ENCODE data around the gene AOX1.

AOX1 gene

DNA sequence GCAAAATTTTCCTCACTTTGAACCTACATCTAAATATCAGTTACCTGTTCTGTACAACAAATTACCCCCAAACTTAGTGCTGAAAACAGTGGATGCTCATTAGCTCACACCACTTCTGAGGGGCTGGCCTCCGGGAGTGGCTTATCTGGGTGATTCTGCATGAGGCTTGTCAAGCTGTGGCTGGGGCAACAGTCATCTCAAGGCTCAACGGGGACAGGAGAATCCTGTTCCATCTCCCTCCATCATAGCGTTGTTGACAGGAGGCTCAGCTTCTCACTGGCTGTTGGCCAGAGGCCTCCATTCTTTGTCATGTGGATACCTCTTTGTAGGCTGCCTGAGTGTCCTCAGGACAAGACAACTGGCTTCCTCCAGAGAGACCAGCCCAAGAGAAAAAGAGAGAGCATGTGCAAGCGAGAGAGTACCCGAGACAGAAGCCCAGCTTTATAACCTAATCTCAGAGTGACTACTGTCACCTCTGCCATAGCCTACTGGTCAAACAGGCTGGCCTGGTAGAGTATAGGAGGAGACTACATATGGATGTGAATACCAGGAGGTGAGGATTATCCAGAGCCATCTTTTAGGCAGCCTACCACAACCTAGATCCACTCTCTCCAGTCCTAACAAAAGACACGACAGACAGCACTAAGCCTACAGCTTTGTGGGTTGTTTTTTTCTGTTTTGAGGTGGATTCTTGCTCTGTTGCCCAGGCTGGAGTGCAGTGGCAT is 79.1 kb downstream of the AOX1 start:
- H3K4me3 ChIP-seq (ENCODE audit: low read length): no peak overlapping the region
- no peak for DNase-seq (ENCODE audit: low read depth)
- TF ChIP-seq CTCF (IDR thresholded peaks at IDR 0.05; ENCODE audit: insufficient read depth, low read depth, low read length, missing control alignments): no peak

DNA sequence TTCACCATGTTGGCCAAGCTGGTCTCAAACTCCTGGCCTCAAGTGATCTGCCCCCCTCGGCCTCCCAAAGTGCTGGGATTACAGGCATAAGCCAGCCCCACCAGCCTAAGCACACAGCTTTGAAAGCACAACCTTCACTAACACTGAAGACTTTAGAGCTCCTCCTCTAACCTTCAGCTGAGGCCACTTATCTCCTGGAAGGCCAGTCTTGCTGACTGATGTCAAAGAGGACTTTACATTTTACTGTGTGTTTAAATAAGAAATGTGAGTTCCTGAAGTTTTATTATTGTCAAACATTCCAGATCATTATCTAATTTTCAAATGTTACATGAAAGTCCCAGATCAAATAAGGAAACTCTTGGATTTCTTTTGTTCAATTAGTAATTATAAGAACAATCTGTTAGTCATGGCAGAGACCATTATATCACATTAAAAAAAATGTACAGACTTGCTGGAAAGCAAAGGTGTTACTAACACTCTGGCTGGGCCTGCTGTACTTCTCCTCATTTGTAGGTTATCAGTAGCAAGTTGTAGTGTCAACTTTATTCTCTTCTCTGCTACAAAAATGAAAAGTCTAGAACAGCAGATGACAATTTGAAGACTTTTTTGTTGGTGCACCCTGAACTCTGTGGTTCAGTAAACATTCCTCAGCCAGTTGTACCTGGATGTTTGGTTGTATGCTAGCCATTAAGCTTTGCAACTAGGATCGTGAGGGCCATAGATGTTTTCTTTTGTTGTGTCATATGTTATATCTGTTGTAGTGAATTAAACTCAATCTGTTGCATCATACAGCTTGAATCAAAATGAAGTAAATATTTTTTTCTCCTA is 80.0 kb downstream of the AOX1 start:
- TF ChIP-seq CTCF (IDR thresholded peaks at IDR 0.05; ENCODE audit: insufficient read depth, low read depth, low read length, missing control alignments): no peak
- DNase-seq (ENCODE audit: low read depth): peak; percentile 18
- H3K4me3 ChIP-seq (ENCODE audit: low read length): no peak overlapping the region

DNA sequence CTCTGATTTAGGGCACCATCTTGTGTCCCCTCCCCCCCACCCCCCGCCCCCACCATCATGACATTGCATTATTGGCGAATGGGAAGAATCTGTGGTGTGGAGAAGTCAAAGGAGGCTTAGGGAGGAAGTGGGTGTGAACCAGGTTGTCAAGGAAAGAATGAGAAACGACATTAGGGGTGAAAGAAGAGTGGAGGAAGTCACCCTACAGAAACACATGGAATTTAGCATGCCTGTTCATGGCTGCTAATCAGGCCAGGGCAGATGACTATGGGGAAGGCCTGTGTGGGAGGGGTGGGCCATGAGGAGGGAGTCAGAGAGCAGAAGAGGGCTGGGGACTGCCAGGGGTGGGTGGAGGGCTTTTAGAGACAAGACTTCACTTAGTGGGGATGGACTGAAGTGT is 81.6 kb downstream of the AOX1 start:
- TF ChIP-seq CTCF (IDR thresholded peaks at IDR 0.05; ENCODE audit: insufficient read depth, low read depth, low read length, missing control alignments): no peak
- DNase-seq (ENCODE audit: low read depth): no peak
- H3K4me3 ChIP-seq (ENCODE audit: low read length): no peak overlapping the region

DNA sequence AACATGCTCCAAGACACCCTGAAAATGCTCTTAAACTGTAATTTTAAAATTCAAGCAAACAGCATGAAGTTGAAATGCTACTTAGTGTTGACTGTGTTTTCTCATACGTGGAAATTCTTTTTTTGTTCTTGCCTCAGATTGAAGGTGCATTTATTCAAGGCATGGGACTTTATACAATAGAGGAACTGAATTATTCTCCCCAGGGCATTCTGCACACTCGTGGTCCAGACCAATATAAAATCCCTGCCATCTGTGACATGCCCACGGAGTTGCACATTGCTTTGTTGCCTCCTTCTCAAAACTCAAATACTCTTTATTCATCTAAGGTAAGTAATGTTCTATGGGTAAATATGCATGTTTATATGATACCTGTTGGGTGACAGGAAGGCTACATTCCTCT is 82.7 kb downstream of the AOX1 start:
- H3K4me3 ChIP-seq (ENCODE audit: low read length): no peak overlapping the region
- DNase-seq (ENCODE audit: low read depth): no peak
- no peak for TF ChIP-seq CTCF (IDR thresholded peaks at IDR 0.05; ENCODE audit: insufficient read depth, low read depth, low read length, missing control alignments)

GRCh38 chr2:200669308-200669707 is 83.5 kb downstream of the AOX1 start:
- no peak overlapping the region for H3K4me3 ChIP-seq (ENCODE audit: low read length)
- DNase-seq (ENCODE audit: low read depth): no peak
- TF ChIP-seq CTCF (IDR thresholded peaks at IDR 0.05; ENCODE audit: insufficient read depth, low read depth, low read length, missing control alignments): no peak

GRCh38 chr2:200670313-200670712 is 84.5 kb downstream of the AOX1 start:
- no peak for DNase-seq (ENCODE audit: low read depth)
- TF ChIP-seq CTCF (IDR thresholded peaks at IDR 0.05; ENCODE audit: insufficient read depth, low read depth, low read length, missing control alignments): no peak
- H3K4me3 ChIP-seq (ENCODE audit: low read length): no peak overlapping the region

Measured in epithelial cell of esophagus (primary cell).